IMR-90 (cell line): ENCODE results near the gene CAMK2D. TPM values are rescaled to one million over a fixed set of nuclear protein-coding genes. Genes with fewer than 3 reads are reported as not detected.

Experiments used
- ATAC-seq: fragments of 200-7000 bp; cut with Tn5 transposase; 2 replicates; pipeline ENCODE4 v1.9.1; 2020; ENCODE audit warnings: low read depth, mild to moderate bottlenecking, moderate library complexity
- BruUV-seq: library from RNA; stranded (reverse); fragments of 400-500 nt; replicated peaks from 2 replicates; lab custom pipeline; 2021; lab: Mats Ljungman, UMichigan
- CTCF ChIA-PET: fragments of 300-600 bp; formaldehyde crosslinking; extraction: SDS; loops from one replicate; lab custom pipeline; 2021; ENCODE audit warnings: antibody characterized with exemption; lab: Yijun Ruan, JAX
- POLR2A ChIA-PET: fragments of 300-600 bp; sonication (Branson Sonifier 250); formaldehyde crosslinking; loops from one replicate; lab custom pipeline; 2022; ENCODE audit warnings: antibody characterized with exemption; ENCODE audit not compliant: unreplicated experiment; lab: Charles Lee
- DNase-seq: peaks from one replicate; pipeline ENCODE4 v3.0.0; 2013
- H2AFZ ChIP-seq: replicated peaks from 2 replicates; pipeline ENCODE3; 2013; ENCODE audit warnings: low read length, mild to moderate bottlenecking; ENCODE audit not compliant: poor library complexity
- H2AK5ac ChIP-seq: 2 replicates; pipeline ENCODE4 v1.6.1; 2013; ENCODE audit warnings: low read depth, low read length, inconsistent platforms
- H2AK9ac ChIP-seq: replicated peaks from 2 replicates; pipeline ENCODE3; 2013; ENCODE audit warnings: mild to moderate bottlenecking, low read depth, low read length, moderate library complexity; ENCODE audit not compliant: poor library complexity
- H2BK120ac ChIP-seq: 2 replicates; pipeline ENCODE4 v1.6.1; 2013; ENCODE audit warnings: low read depth, low read length, inconsistent platforms
- H2BK15ac ChIP-seq: 3 replicates; pipeline ENCODE4 v1.6.1; 2013; ENCODE audit warnings: low read depth, low read length, inconsistent platforms
- H2BK20ac ChIP-seq: 2 replicates; pipeline ENCODE4 v1.6.1; 2013; ENCODE audit warnings: low read depth, mild to moderate bottlenecking, inconsistent platforms, low read length, moderate library complexity
- H2BK5ac ChIP-seq: 2 replicates; pipeline ENCODE4 v1.6.1; 2013; ENCODE audit warnings: mild to moderate bottlenecking, low read depth, low read length, inconsistent platforms; ENCODE audit not compliant: poor library complexity, severe bottlenecking
- H3K14ac ChIP-seq: replicated peaks from 2 replicates; pipeline ENCODE4 v1.6.1; 2013; ENCODE audit warnings: low read depth, low read length, inconsistent platforms
- H3K18ac ChIP-seq: 2 replicates; pipeline ENCODE4 v1.6.1; 2013; ENCODE audit warnings: low read depth, low read length, control low read depth
- H3K23ac ChIP-seq: 2 replicates; pipeline ENCODE4 v1.6.1; 2013; ENCODE audit warnings: low read depth, low read length, inconsistent platforms
- H3K27ac ChIP-seq: 2 replicates; pipeline ENCODE4 v1.5.1; 2013; ENCODE audit warnings: mild to moderate bottlenecking, control low read depth, low read length; ENCODE audit not compliant: insufficient read depth
- H3K27me3 ChIP-seq: 2 replicates; pipeline ENCODE4 v1.6.1; 2013; ENCODE audit warnings: low read length; ENCODE audit not compliant: control insufficient read depth, insufficient read depth
- H3K36me3 ChIP-seq: 2 replicates; pipeline ENCODE4 v1.6.1; 2013; ENCODE audit warnings: low read length, mixed read lengths; ENCODE audit not compliant: control insufficient read depth, insufficient read depth
- H3K4ac ChIP-seq: 2 replicates; pipeline ENCODE4 v1.6.1; 2013; ENCODE audit warnings: low read depth, low read length, inconsistent platforms
- H3K4me1 ChIP-seq: 2 replicates; pipeline ENCODE4 v1.6.1; 2013; ENCODE audit warnings: low read length, mixed read lengths; ENCODE audit not compliant: control insufficient read depth, insufficient read depth
- H3K4me2 ChIP-seq: 2 replicates; pipeline ENCODE4 v1.6.1; 2013; ENCODE audit warnings: low read depth, mild to moderate bottlenecking, control low read depth, low read length, moderate library complexity
- H3K4me3 ChIP-seq: 2 replicates; pipeline ENCODE4 v1.5.1; 2013; ENCODE audit warnings: low read depth, mild to moderate bottlenecking, control low read depth, low read length, moderate library complexity; ENCODE audit not compliant: insufficient read depth
- H3K56ac ChIP-seq: 2 replicates; pipeline ENCODE4 v1.6.1; 2013; ENCODE audit warnings: low read length, inconsistent platforms; ENCODE audit not compliant: insufficient read depth; ENCODE audit errors: extremely low read depth
- H3K79me1 ChIP-seq, 2 experiments: 2 replicates each; pipeline ENCODE4 v1.6.1; 2013; ENCODE audit warnings: low read length in 2 of 2, inconsistent platforms in 1 of 2, low read depth in 1 of 2
- H3K9ac ChIP-seq: 2 replicates; pipeline ENCODE4 v1.6.1; 2013; ENCODE audit warnings: low read depth, low read length, control low read depth
- H3K9me1 ChIP-seq: 2 replicates; pipeline ENCODE4 v1.6.1; 2013; ENCODE audit warnings: low read length, inconsistent platforms; ENCODE audit not compliant: insufficient read depth
- H3K9me3 ChIP-seq: 2 replicates; pipeline ENCODE4 v1.6.1; 2013; ENCODE audit warnings: low read length; ENCODE audit not compliant: control insufficient read depth, insufficient read depth
- H4K20me1 ChIP-seq: 2 replicates; pipeline ENCODE4 v1.6.1; 2013; ENCODE audit warnings: low read length, inconsistent platforms; ENCODE audit not compliant: insufficient read depth
- H4K5ac ChIP-seq: 2 replicates; pipeline ENCODE4 v1.6.1; 2013; ENCODE audit warnings: mild to moderate bottlenecking, low read depth, low read length, control low read depth
- H4K8ac ChIP-seq, 2 experiments: 2 replicates each; pipeline ENCODE4 v1.6.1; 2013; ENCODE audit warnings: low read depth in 2 of 2, low read length in 2 of 2, control low read depth in 1 of 2, inconsistent platforms in 1 of 2
- H4K91ac ChIP-seq: 2 replicates; pipeline ENCODE4 v1.6.1; 2013; ENCODE audit warnings: low read depth, low read length, inconsistent platforms; ENCODE audit not compliant: insufficient read depth
- CEBPB ChIP-seq: IDR thresholded peaks from 2 replicates; pipeline ENCODE4 v1.6.1; 2012; ENCODE audit warnings: low read depth, low read length, improper control_type of control experiment
- CHD1 ChIP-seq: IDR thresholded peaks from 2 replicates; pipeline ENCODE4 v1.6.1; 2012; ENCODE audit warnings: low read depth, low read length, improper control_type of control experiment
- CTCF ChIP-seq: conservative IDR thresholded peaks from 2 replicates; pipeline ENCODE4 v1.5.1; 2012; ENCODE audit warnings: mild to moderate bottlenecking, low read depth, low read length, improper control_type of control experiment
- ELK1 ChIP-seq: fragments of 150-350 bp; IDR thresholded peaks from 2 replicates; pipeline ENCODE4 v1.6.1; 2016; ENCODE audit warnings: low read depth, mild to moderate bottlenecking, low read length, moderate library complexity, borderline replicate concordance
- FOS ChIP-seq: fragments of 150-350 bp; IDR thresholded peaks from 2 replicates; pipeline ENCODE4 v1.6.1; 2016; ENCODE audit warnings: low read depth, low read length
- MAFK ChIP-seq: IDR thresholded peaks from 2 replicates; pipeline ENCODE4 v1.6.1; 2012; ENCODE audit warnings: low read depth, low read length, improper control_type of control experiment
- MAZ ChIP-seq: IDR thresholded peaks from 2 replicates; pipeline ENCODE4 v1.6.1; 2012; ENCODE audit warnings: low read depth, mild to moderate bottlenecking, low read length, improper control_type of control experiment, moderate library complexity, borderline replicate concordance
- MXI1 ChIP-seq: IDR thresholded peaks from 2 replicates; pipeline ENCODE4 v1.6.1; 2012; ENCODE audit warnings: low read depth, mild to moderate bottlenecking, low read length, moderate library complexity, borderline replicate concordance
- NFE2L2 ChIP-seq: fragments of 150-350 bp; IDR thresholded peaks from 2 replicates; pipeline ENCODE4 v1.6.1; 2016; ENCODE audit warnings: low read depth, mild to moderate bottlenecking, low read length
- POLR2A ChIP-seq: IDR thresholded peaks from 2 replicates; pipeline ENCODE4 v1.6.1; 2012; ENCODE audit warnings: mild to moderate bottlenecking, low read depth, low read length
- RAD21 ChIP-seq: IDR thresholded peaks from 2 replicates; pipeline ENCODE4 v1.6.1; 2012; ENCODE audit warnings: low read length, improper control_type of control experiment
- RFX5 ChIP-seq: IDR thresholded peaks from 2 replicates; pipeline ENCODE4 v1.8.0; 2012; ENCODE audit warnings: low read depth, mild to moderate bottlenecking, low read length, moderate library complexity
- SMC3 ChIP-seq: fragments of 150-350 bp; IDR thresholded peaks from 2 replicates; pipeline ENCODE4 v1.6.1; 2016; ENCODE audit warnings: low read depth, mild to moderate bottlenecking, antibody characterized with exemption, low read length, moderate library complexity
- WGBS, 2 experiments: methylation state at CpG; one replicate each; pipeline versions ENCODE4 v1.1.5 to v1.1.7; 2013; ENCODE audit warnings: missing lambda C conversion rate in 2 of 2; ENCODE audit not compliant: insufficient read length in 1 of 2; ENCODE audit errors: extremely low coverage in 2 of 2; 5-methylcytosine and 5-hydroxymethylcytosine counted together
- dilution Hi-C: fragments of 300-500 bp; cut with HindIII; formaldehyde crosslinking; loops from one replicate; pipeline ENCODE4 v1.14.3; 2018; ENCODE audit warnings: low sequenced_read_pairs; ENCODE audit not compliant: unreplicated experiment
- in situ Hi-C: fragments of 300-500 bp; cut with MboI; formaldehyde crosslinking; loops from 3 replicates; pipeline ENCODE4 v1.14.3; 2019; ENCODE audit warnings: low sequenced_read_pairs, inconsistent platforms, mixed read lengths
- intact Hi-C: fragments of 100-400 bp; cut with micrococcal nuclease; formaldehyde crosslinking; loops from 2 replicates; pipeline ENCODE4 v1.10.0; 2022
- polyA plus RNA-seq, 3 experiments: library from polyadenylated mRNA; depleted of rRNA; stranded (reverse); fragments of >200 nt; gene quantifications; 2 replicates each; pipeline ENCODE4 v1.2.3, GENCODE V29; 2012; ENCODE audit warnings: low replicate concordance in 1 of 3
- total RNA-seq: library from RNA; depleted of rRNA; stranded (reverse); fragments of >200 nt; gene quantifications from 2 replicates; pipeline ENCODE4 v1.2.3, GENCODE V29; 2012

The CAMK2D gene
- total and polyA plus RNA-seq, 2 of the 4 experiments (the other 2 are of a cell fraction) = 44.6 to 156 TPM

- no peak overlapping the region for H4K91ac ChIP-seq
- no peak overlapping the region for H2AK9ac ChIP-seq
- dilution Hi-C loops = no loop called here
- H3K9me3 ChIP-seq = no peaks in the 10 kb centered on the region
- H2AK5ac ChIP-seq = no peak overlapping the region
- H3K4me2 ChIP-seq = no peak overlapping the region
- no peak overlapping the region for H4K8ac ChIP-seq
- intact Hi-C loops = no loop called here
- H2BK120ac ChIP-seq = no peak overlapping the region
- H3K4me1 ChIP-seq = peaks cover 12% of the 10 kb centered on the region
- ATAC-seq (no peak), DNase-seq (no peak)
- no peak overlapping the region for H3K18ac ChIP-seq
- ChIA-PET CTCF (no interaction called here), POLR2A (no interaction called here)
- no peaks in the 10 kb centered on the region for H3K27me3 ChIP-seq
- H3K27ac ChIP-seq = no peak overlapping the region
- peaks cover 7% of the 10 kb centered on the region for H3K9me1 ChIP-seq
- no peak overlapping the region for H3K23ac ChIP-seq
- H3K36me3 ChIP-seq = no peaks in the 10 kb centered on the region
- H2BK5ac ChIP-seq = no peak overlapping the region
- H3K56ac ChIP-seq = no peak overlapping the region
- BruUV-seq = no TSS peak
- no peak overlapping the region for H3K14ac ChIP-seq
- no peak for TF ChIP-seq FOS
- TF ChIP-seq RFX5 = no peak
- no peak for TF ChIP-seq RAD21
- no peak for TF ChIP-seq MAZ
- no peak for TF ChIP-seq CTCF
- no peak for TF ChIP-seq CHD1
- no peak for TF ChIP-seq POLR2A
- TF ChIP-seq MXI1 = no peak
- TF ChIP-seq ELK1 = no peak
- TF ChIP-seq NFE2L2 = no peak
- TF ChIP-seq MAFK = no peak
- no peak for TF ChIP-seq CEBPB
- TF ChIP-seq SMC3 = no peak
- H3K4ac ChIP-seq = no peak overlapping the region
- in situ Hi-C loops = no loop called here
- no peak overlapping the region for H2BK20ac ChIP-seq
- no peak overlapping the region for H2BK15ac ChIP-seq
- H3K4me3 ChIP-seq = no peak overlapping the region
- no peak overlapping the region for H4K5ac ChIP-seq
- no CpG with 5 or more reads among the region's 4 CpGs for WGBS, 2 experiments
- H3K79me1 ChIP-seq = peaks cover 27 to 61% of the 10 kb centered on the region in 2 experiments
- peaks cover 36% of the 10 kb centered on the region; the same call in 1 of the 2 replicates for H4K20me1 ChIP-seq
- H3K9ac ChIP-seq = no peak overlapping the region
- H2AFZ ChIP-seq = no peak overlapping the region
These were observed 118.0 kb downstream of the CAMK2D start for GRCh38 chr4:113643505-113643904.
